Activated B cell treated with CpG ODN at 0.5 μM for 24 hours (primary cell): ENCODE results near the gene TCEAL3. TPM values are rescaled to one million over a fixed set of nuclear protein-coding genes. Genes with fewer than 3 reads are reported as not detected.
A peak's percentile ranks its signal among the peaks of the same experiment; 100 is the strongest.
"Not testable (repeated sequence)": the region's sequence is repeated elsewhere in the genome, so short reads cannot be mapped to it uniquely, and the experiment has no call there.

ENCODE experiments used
- ATAC-seq: fragments of 200-7000 bp; cut with Tn5 transposase; one replicate; pipeline ENCODE4 v1.10.0; 2021; ENCODE audit warnings: low read depth, mild to moderate bottlenecking, moderate library complexity
- CTCF ChIA-PET: fragments of 350-600 bp; sonication (Branson Sonifier 250); formaldehyde crosslinking; loops from one replicate; lab custom pipeline; 2021; ENCODE audit warnings: antibody characterized with exemption; lab: Charles Lee
- POLR2A ChIA-PET: fragments of 350-600 bp; sonication (Branson Sonifier 250); formaldehyde crosslinking; loops from one replicate; lab custom pipeline; 2021; ENCODE audit warnings: antibody characterized with exemption; lab: Charles Lee
- DNase-seq: peaks from one replicate; pipeline ENCODE4 v3.0.0; 2022
- H3K27ac Mint-ChIP-seq: one replicate; pipeline ENCODE4 v1.8.0; 2020; ENCODE audit warnings: mixed read lengths
- H3K27me3 Mint-ChIP-seq: one replicate; pipeline ENCODE4 v1.8.0; 2021; ENCODE audit warnings: mixed read lengths
- H3K36me3 Mint-ChIP-seq: one replicate; pipeline ENCODE4 v1.8.0; 2021; ENCODE audit warnings: low read depth, mixed read lengths
- H3K4me1 Mint-ChIP-seq: one replicate; pipeline ENCODE4 v1.8.0; 2021; ENCODE audit warnings: mixed read lengths
- H3K4me3 Mint-ChIP-seq: one replicate; pipeline ENCODE4 v1.8.0; 2020; ENCODE audit warnings: mild to moderate bottlenecking, mixed read lengths
- H3K9me3 Mint-ChIP-seq: one replicate; pipeline ENCODE4 v1.8.0; 2020; ENCODE audit warnings: mixed read lengths
- CTCF ChIP-seq: fragments of 200-600 bp; IDR thresholded peaks from one replicate; pipeline ENCODE4 v1.8.0; 2022; ENCODE audit warnings: antibody characterized with exemption, mild to moderate bottlenecking
- intact Hi-C: fragments of 100-400 bp; cut with micrococcal nuclease; formaldehyde crosslinking; loops from one replicate; pipeline ENCODE4 v1.15.1; 2024
- total RNA-seq: library from RNA; stranded (reverse); gene quantifications from 2 replicates; pipeline ENCODE4 v1.2.3, GENCODE V29; 2022

Gene TCEAL3
- total RNA-seq, 1 donor from 2014 or later: 8.5 TPM

- Mint-ChIP-seq H3K4me1 (peaks cover 14% of the 10 kb centered on the region), H3K36me3 (no peaks in the 10 kb centered on the region), H3K27me3 (no peaks in the 10 kb centered on the region), H3K4me3 (peak overlapping the region; percentile 89), H3K27ac (no peak overlapping the region), H3K9me3 (no peaks in the 10 kb centered on the region)
- DNase-seq: no peak
- POLR2A ChIA-PET: no interaction called here
- TF ChIP-seq CTCF: no peak
- intact Hi-C loops: no loop called here
- CTCF ChIA-PET: no interaction called here
- no peak for ATAC-seq
Observed at GRCh38 chrX:103586314-103586646, 21.5 kb upstream of the TCEAL3 start.

- Mint-ChIP-seq H3K36me3 (no peaks in the 10 kb centered on the region), H3K27ac (no peak overlapping the region), H3K4me1 (peaks cover 16% of the 10 kb centered on the region), H3K9me3 (no peaks in the 10 kb centered on the region), H3K4me3 (peak overlapping the region; percentile 89), H3K27me3 (no peaks in the 10 kb centered on the region)
- CTCF ChIA-PET: no interaction called here
- ATAC-seq (no peak), DNase-seq (no peak)
- intact Hi-C loops: no loop called here
- POLR2A ChIA-PET: interaction anchor here (1.7 kb wide), 1 partner anchor 11 kb away, joined by 3 read pairs; no protein-coding TSS in a partner anchor
- TF ChIP-seq CTCF: no peak
Observed at GRCh38 chrX:103586659-103587058, 21.1 kb upstream of the TCEAL3 start.

GRCh38 chrX:103592295-103592694, 15.5 kb upstream of the TCEAL3 start:
- CTCF ChIA-PET, POLR2A ChIA-PET, H3K4me3 Mint-ChIP-seq, ATAC-seq, H3K27me3 Mint-ChIP-seq, H3K27ac Mint-ChIP-seq, H3K9me3 Mint-ChIP-seq, intact Hi-C loops, DNase-seq, H3K36me3 Mint-ChIP-seq: not testable (repeated sequence)
- H3K4me1 Mint-ChIP-seq: peaks cover 10% of the 10 kb centered on the region

GRCh38 chrX:103595202-103595601, 12.6 kb upstream of the TCEAL3 start:
- CTCF ChIA-PET, H3K27ac Mint-ChIP-seq, DNase-seq, H3K36me3 Mint-ChIP-seq, H3K4me3 Mint-ChIP-seq, H3K27me3 Mint-ChIP-seq, H3K9me3 Mint-ChIP-seq, ATAC-seq, intact Hi-C loops: not testable (repeated sequence)
- POLR2A ChIA-PET: interaction anchor here (0.5 kb wide), 1 partner anchor 88 kb away, joined by 3 read pairs; no protein-coding TSS in a partner anchor
- peaks cover 10% of the 10 kb centered on the region for H3K4me1 Mint-ChIP-seq

GRCh38 chrX:103608306-103608963, 672 bp downstream of the TCEAL3 start:
- ChIA-PET POLR2A (interaction anchor here (1.1 kb wide), 1 partner anchor 79 kb away, joined by 8 read pairs; no protein-coding TSS in a partner anchor), CTCF (no interaction called here)
- DNase-seq (no peak), ATAC-seq (peak; percentile 18)
- no peaks in the 10 kb centered on the region for H3K27me3 Mint-ChIP-seq
- intact Hi-C loops: loop anchor here (5.0 kb wide), 1 partner anchor 79 kb away; the partner anchor contains the start of gene MORF4L2
- peaks cover 7% of the 10 kb centered on the region for H3K4me1 Mint-ChIP-seq
- H3K36me3 Mint-ChIP-seq: no peaks in the 10 kb centered on the region
- no peak for TF ChIP-seq CTCF
- no peaks in the 10 kb centered on the region for H3K9me3 Mint-ChIP-seq
- H3K27ac Mint-ChIP-seq: peak overlapping the region; percentile 63
- peak overlapping the region; percentile 85 for H3K4me3 Mint-ChIP-seq

GRCh38 chrX:103610282-103610681, 2.5 kb downstream of the TCEAL3 start:
- H3K27ac Mint-ChIP-seq: no peak overlapping the region
- POLR2A ChIA-PET: interaction anchor here (0.6 kb wide), 1 partner anchor 25 kb away, joined by 3 read pairs; no protein-coding TSS in a partner anchor

More at GRCh38 chrX:103610282-103610681, 2.5 kb downstream of the TCEAL3 start:
- H3K36me3 Mint-ChIP-seq: no peaks in the 10 kb centered on the region
- H3K27me3 Mint-ChIP-seq: no peaks in the 10 kb centered on the region
- no peak for TF ChIP-seq CTCF
- intact Hi-C loops: no loop called here
- peaks cover 7% of the 10 kb centered on the region for H3K4me1 Mint-ChIP-seq
- no peak for DNase-seq
- H3K4me3 Mint-ChIP-seq: peak overlapping the region; percentile 17
- H3K9me3 Mint-ChIP-seq: no peaks in the 10 kb centered on the region
- CTCF ChIA-PET: no interaction called here
- ATAC-seq: no peak
